Measurements from ENCODE around the gene GLTP. TPM values are rescaled to one million over a fixed set of nuclear protein-coding genes. Genes with fewer than 3 reads are reported as not detected.
A peak's percentile ranks its signal among the peaks of the same experiment; 100 is the strongest.

The GLTP gene
- total and polyA plus RNA-seq, 2 of the 4 experiments (the other 2 are of a cell fraction): 34.4 to 58.4 TPM

DNA sequence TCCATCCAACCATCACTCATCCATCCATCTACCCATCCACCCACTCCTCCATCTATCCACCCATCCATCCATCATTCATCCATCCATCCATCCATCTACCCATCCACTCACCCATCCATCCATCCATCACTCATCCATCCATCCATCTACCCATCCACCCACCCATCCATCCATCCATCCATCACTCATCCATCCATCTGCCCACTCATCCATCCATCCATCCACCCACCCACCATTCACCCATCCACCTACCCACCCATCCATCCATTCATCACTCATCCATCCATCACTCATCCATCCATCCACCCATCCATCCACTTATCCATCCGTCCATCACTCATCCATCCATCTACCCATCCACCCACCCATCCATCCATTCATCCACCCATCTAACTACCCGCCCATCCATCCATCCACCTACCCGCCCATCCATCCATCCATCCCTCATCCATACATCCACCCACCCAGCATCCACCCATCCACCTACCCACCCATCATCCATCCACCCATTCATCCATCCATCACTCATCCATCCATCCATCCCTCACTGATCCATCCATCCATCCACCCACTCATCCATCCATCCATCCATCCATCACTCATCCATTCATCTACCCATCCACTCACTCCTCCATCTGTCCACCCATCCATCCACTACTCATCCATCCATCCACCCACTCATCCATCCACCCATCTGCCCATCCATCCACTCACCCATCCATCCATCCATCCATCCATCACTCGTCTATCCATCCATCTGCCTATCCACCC, 71.3 kb downstream of the GLTP start:
- Histone ChIP-seq H2BK120ac (ENCODE audit: low read depth, low read length) (no peak overlapping the region), H3K27me3 (ENCODE audit: control insufficient read depth, insufficient read depth, low read length) (no peaks in the 10 kb centered on the region), H2BK5ac (ENCODE audit: low read depth, low read length, poor library complexity, severe bottlenecking) (peak overlapping the region; percentile 16), H3K4me2 (ENCODE audit: low read depth, low read length) (no peak overlapping the region), H3K9me3 (ENCODE audit: control insufficient read depth, insufficient read depth, low read length) (no peaks in the 10 kb centered on the region), H3K9me1 (ENCODE audit: insufficient read depth, low read length) (no peaks in the 10 kb centered on the region), H2AK9ac (replicated peaks; ENCODE audit: low read depth, low read length, poor library complexity) (no peak overlapping the region), H3K18ac (ENCODE audit: low read depth, low read length) (no peak overlapping the region), H3K79me1 (ENCODE audit: low read depth in 1 of 2, low read length in 2 of 2) (no peaks in the 10 kb centered on the region), H3K4me1 (ENCODE audit: control insufficient read depth, insufficient read depth, low read length) (no peaks in the 10 kb centered on the region), H3K14ac (replicated peaks; ENCODE audit: low read depth, low read length) (no peak overlapping the region), H2BK20ac (ENCODE audit: low read depth, low read length) (no peak overlapping the region), H2AFZ (replicated peaks; ENCODE audit: low read length, poor library complexity) (no peak overlapping the region), H3K9ac (ENCODE audit: low read depth, low read length) (no peak overlapping the region), H3K36me3 (ENCODE audit: control insufficient read depth, insufficient read depth, low read length) (no peaks in the 10 kb centered on the region), H4K8ac (ENCODE audit: low read depth in 2 of 2, low read length in 2 of 2) (no peak overlapping the region), H3K4me3 (ENCODE audit: insufficient read depth, low read depth, low read length) (no peak overlapping the region), H4K91ac (ENCODE audit: insufficient read depth, low read depth, low read length) (no peak overlapping the region), H4K20me1 (ENCODE audit: insufficient read depth, low read length) (no peaks in the 10 kb centered on the region), H2BK15ac (ENCODE audit: low read depth, low read length) (no peak overlapping the region), H3K4ac (ENCODE audit: low read depth, low read length) (no peak overlapping the region), H2AK5ac (ENCODE audit: low read depth, low read length) (no peak overlapping the region), H4K5ac (ENCODE audit: low read depth, low read length) (no peak overlapping the region), H3K56ac (ENCODE audit: extremely low read depth, insufficient read depth, low read length) (no peak overlapping the region), H3K23ac (ENCODE audit: low read depth, low read length) (no peak overlapping the region), H3K27ac (ENCODE audit: insufficient read depth, low read length) (no peak overlapping the region)
- 79 to 100% methylated on average over 1 to 4 of the region's 4 CpGs for WGBS, 2 experiments (ENCODE audit: extremely low coverage in 2 of 2, insufficient read length in 1 of 2)
- ChIA-PET CTCF (interaction anchor here (1.2 kb wide), 1 partner anchor 36 kb away, joined by 8 read pairs; no protein-coding TSS in a partner anchor), POLR2A (ENCODE audit: unreplicated experiment) (no interaction called here)
- TF ChIP-seq NFE2L2 (IDR thresholded peaks at IDR 0.05; ENCODE audit: low read depth, low read length): no peak
- TF ChIP-seq MAFK (IDR thresholded peaks at IDR 0.05; ENCODE audit: low read depth, low read length): no peak
- TF ChIP-seq RAD21 (IDR thresholded peaks at IDR 0.05; ENCODE audit: low read length): no peak
- TF ChIP-seq, protein P1, sequence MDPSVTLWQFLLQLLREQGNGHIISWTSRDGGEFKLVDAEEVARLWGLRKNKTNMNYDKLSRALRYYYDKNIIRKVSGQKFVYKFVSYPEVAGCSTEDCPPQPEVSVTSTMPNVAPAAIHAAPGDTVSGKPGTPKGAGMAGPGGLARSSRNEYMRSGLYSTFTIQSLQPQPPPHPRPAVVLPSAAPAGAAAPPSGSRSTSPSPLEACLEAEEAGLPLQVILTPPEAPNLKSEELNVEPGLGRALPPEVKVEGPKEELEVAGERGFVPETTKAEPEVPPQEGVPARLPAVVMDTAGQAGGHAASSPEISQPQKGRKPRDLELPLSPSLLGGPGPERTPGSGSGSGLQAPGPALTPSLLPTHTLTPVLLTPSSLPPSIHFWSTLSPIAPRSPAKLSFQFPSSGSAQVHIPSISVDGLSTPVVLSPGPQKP (IDR thresholded peaks at IDR 0.05; ENCODE audit: borderline replicate concordance, low read depth, low read length): no peak
- no peak for TF ChIP-seq CEBPB (IDR thresholded peaks at IDR 0.05; ENCODE audit: low read depth, low read length)
- no peak for TF ChIP-seq MXI1 (IDR thresholded peaks at IDR 0.05; ENCODE audit: borderline replicate concordance, low read depth, low read length)
- no peak for TF ChIP-seq FOS (IDR thresholded peaks at IDR 0.05; ENCODE audit: low read depth, low read length)
- TF ChIP-seq CHD1 (IDR thresholded peaks at IDR 0.05; ENCODE audit: low read depth, low read length): no peak
- TF ChIP-seq POLR2A (IDR thresholded peaks at IDR 0.05; ENCODE audit: low read depth, low read length): no peak
- ATAC-seq (ENCODE audit: low read depth): no peak
- intact Hi-C loops (cut with micrococcal nuclease) (no loop called here), in situ Hi-C loops (cut with MboI; ENCODE audit: low sequenced_read_pairs) (no loop called here), dilution Hi-C loops (cut with HindIII; ENCODE audit: low sequenced_read_pairs, unreplicated experiment) (no loop called here)
- no peak for DNase-seq
- BruUV-seq (replicated peaks): no TSS peak
